ENCODE results near the gene GPRIN1.
"Not testable (repeated sequence)": the region's sequence is repeated elsewhere in the genome, so short reads cannot be mapped to it uniquely, and the experiment has no call there.

The GPRIN1 gene

DNA sequence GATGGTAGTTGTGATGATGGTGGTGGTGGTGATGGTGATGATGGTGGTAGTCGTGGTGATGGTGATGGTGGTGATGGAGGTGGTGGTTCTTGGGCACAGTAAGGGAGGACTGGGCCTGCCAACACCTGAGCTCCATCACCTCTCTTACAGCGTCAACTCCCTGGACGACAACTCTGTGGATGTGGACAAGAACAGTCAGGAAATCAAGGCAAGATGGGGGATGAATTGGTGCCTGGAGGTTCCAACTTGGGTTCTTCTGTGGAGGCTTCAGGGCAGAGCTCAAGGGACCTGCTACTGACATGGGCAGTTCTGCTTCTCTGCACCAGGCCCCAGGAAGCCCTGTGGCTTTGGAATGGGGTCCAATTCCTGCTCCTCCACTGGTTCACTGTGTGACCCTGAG lies 17.4 kb downstream of the GPRIN1 start:
- H3K27ac ChIP-seq (ENCODE audit: low read depth, low read length): no peak overlapping the region
- H3K4me2 ChIP-seq (ENCODE audit: low read depth, low read length, poor library complexity, severe bottlenecking): no peak overlapping the region
- peaks cover 5% of the 10 kb centered on the region; the same call in 1 of the 2 replicates for H3K9me3 ChIP-seq (ENCODE audit: insufficient read depth, low read length)
- no peaks in the 10 kb centered on the region for H3K27me3 ChIP-seq (ENCODE audit: low read length)
- H3K36me3 ChIP-seq (ENCODE audit: low read length): no peaks in the 10 kb centered on the region
- no peaks in the 10 kb centered on the region for H3F3A ChIP-seq (ENCODE audit: insufficient read depth)
- no peaks in the 10 kb centered on the region for H4K20me1 ChIP-seq (ENCODE audit: low read depth, low read length)
- no peak for TF ChIP-seq EZH2phosphoT487 (conservative IDR thresholded peaks at IDR 0.05; ENCODE audit: low read length)
- TF ChIP-seq, protein P1, sequence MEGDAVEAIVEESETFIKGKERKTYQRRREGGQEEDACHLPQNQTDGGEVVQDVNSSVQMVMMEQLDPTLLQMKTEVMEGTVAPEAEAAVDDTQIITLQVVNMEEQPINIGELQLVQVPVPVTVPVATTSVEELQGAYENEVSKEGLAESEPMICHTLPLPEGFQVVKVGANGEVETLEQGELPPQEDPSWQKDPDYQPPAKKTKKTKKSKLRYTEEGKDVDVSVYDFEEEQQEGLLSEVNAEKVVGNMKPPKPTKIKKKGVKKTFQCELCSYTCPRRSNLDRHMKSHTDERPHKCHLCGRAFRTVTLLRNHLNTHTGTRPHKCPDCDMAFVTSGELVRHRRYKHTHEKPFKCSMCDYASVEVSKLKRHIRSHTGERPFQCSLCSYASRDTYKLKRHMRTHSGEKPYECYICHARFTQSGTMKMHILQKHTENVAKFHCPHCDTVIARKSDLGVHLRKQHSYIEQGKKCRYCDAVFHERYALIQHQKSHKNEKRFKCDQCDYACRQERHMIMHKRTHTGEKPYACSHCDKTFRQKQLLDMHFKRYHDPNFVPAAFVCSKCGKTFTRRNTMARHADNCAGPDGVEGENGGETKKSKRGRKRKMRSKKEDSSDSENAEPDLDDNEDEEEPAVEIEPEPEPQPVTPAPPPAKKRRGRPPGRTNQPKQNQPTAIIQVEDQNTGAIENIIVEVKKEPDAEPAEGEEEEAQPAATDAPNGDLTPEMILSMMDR (IDR thresholded peaks at IDR 0.05; ENCODE audit: insufficient read depth, low read length, poor library complexity, severe bottlenecking): no peak
- H3K79me2 ChIP-seq (ENCODE audit: insufficient read depth, low read length): no peaks in the 10 kb centered on the region
- no peak overlapping the region for H3K4me3 ChIP-seq (ENCODE audit: insufficient read depth, low read length, poor library complexity, severe bottlenecking)
- H3K9ac ChIP-seq (ENCODE audit: low read length): no peak overlapping the region
- H3K9me2 ChIP-seq (replicated peaks; ENCODE audit: insufficient read depth, low read length): no peaks in the 10 kb centered on the region
- no peak overlapping the region for H2AFZ ChIP-seq (ENCODE audit: low read depth, low read length, severe bottlenecking)

GRCh38 chr5:176591667-176592066 lies 18.3 kb downstream of the GPRIN1 start:
- H3K9me2 ChIP-seq (replicated peaks; ENCODE audit: insufficient read depth, low read length); H3K36me3 ChIP-seq (ENCODE audit: low read length); H2AFZ ChIP-seq (ENCODE audit: low read depth, low read length, severe bottlenecking); H3F3A ChIP-seq (ENCODE audit: insufficient read depth); H3K79me2 ChIP-seq (ENCODE audit: insufficient read depth, low read length); H3K27ac ChIP-seq (ENCODE audit: low read depth, low read length); H3K27me3 ChIP-seq (ENCODE audit: low read length); H3K4me2 ChIP-seq (ENCODE audit: low read depth, low read length, poor library complexity, severe bottlenecking); H3K9ac ChIP-seq (ENCODE audit: low read length); H3K9me3 ChIP-seq (ENCODE audit: insufficient read depth, low read length); H4K20me1 ChIP-seq (ENCODE audit: low read depth, low read length); H3K4me3 ChIP-seq (ENCODE audit: insufficient read depth, low read length, poor library complexity, severe bottlenecking): not testable (repeated sequence)

GRCh38 chr5:176590035-176590717 lies 19.8 kb downstream of the GPRIN1 start:
- H2AFZ ChIP-seq (ENCODE audit: low read depth, low read length, severe bottlenecking): no peak overlapping the region
- H3K36me3 ChIP-seq (ENCODE audit: low read length): no peaks in the 10 kb centered on the region
- no peaks in the 10 kb centered on the region for H3F3A ChIP-seq (ENCODE audit: insufficient read depth)
- H3K9me2 ChIP-seq (replicated peaks; ENCODE audit: insufficient read depth, low read length): no peaks in the 10 kb centered on the region
- no peak overlapping the region for H3K4me2 ChIP-seq (ENCODE audit: low read depth, low read length, poor library complexity, severe bottlenecking)
- TF ChIP-seq, protein P1 (IDR thresholded peaks at IDR 0.05; ENCODE audit: insufficient read depth, low read length, poor library complexity, severe bottlenecking): no peak
- no peak for TF ChIP-seq EZH2phosphoT487 (conservative IDR thresholded peaks at IDR 0.05; ENCODE audit: low read length)
- no peak overlapping the region for H3K9ac ChIP-seq (ENCODE audit: low read length)
- H3K9me3 ChIP-seq (ENCODE audit: insufficient read depth, low read length): peaks cover 9% of the 10 kb centered on the region; the same call in 1 of the 2 replicates
- no peak overlapping the region for H3K27ac ChIP-seq (ENCODE audit: low read depth, low read length)
- no peaks in the 10 kb centered on the region for H3K27me3 ChIP-seq (ENCODE audit: low read length)
- no peaks in the 10 kb centered on the region for H4K20me1 ChIP-seq (ENCODE audit: low read depth, low read length)
- no peaks in the 10 kb centered on the region for H3K79me2 ChIP-seq (ENCODE audit: insufficient read depth, low read length)
- H3K4me3 ChIP-seq (ENCODE audit: insufficient read depth, low read length, poor library complexity, severe bottlenecking): no peak overlapping the region

DNA sequence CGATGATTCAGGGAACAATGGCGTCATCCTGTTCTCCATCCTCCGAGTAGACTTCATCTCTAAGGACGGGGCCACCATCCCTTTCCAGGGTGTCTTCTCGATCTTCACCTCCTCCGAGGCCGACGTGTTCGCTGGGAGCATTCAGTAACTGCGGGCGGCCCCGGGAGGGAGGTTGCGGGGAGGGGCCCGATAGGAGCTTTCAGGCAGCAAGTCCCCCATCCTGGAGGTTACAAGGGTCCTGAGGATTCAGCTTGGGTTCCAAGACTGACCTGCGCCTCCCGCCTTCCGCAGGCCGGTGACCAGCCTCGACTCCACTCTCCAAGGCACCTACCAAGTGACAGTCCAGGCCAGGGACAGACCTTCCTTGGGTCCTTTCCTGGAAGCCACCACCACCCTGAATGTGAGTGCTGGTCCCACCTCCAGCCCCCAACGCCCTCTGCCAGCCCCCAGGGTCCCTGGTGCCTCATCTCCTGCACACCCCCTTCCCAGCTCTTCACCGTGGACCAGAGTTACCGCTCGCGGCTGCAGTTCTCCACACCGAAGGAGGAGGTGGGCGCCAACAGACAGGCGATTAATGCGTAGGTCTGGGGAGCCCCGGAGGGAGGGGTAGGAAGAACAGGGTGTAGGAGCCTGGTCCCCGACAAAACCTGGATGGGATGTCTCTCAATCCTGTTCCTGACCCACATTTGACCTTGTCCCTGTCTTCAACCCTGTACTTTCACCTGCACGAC lies 20.8 kb downstream of the GPRIN1 start:
- H3K9ac ChIP-seq (ENCODE audit: low read length): no peak overlapping the region
- peaks cover 16% of the 10 kb centered on the region for H3K9me3 ChIP-seq (ENCODE audit: insufficient read depth, low read length)
- H3K27me3 ChIP-seq (ENCODE audit: low read length): no peaks in the 10 kb centered on the region
- no peak overlapping the region for H3K4me2 ChIP-seq (ENCODE audit: low read depth, low read length, poor library complexity, severe bottlenecking)
- H3K36me3 ChIP-seq (ENCODE audit: low read length): no peaks in the 10 kb centered on the region
- H4K20me1 ChIP-seq (ENCODE audit: low read depth, low read length): no peaks in the 10 kb centered on the region
- H3K9me2 ChIP-seq (replicated peaks; ENCODE audit: insufficient read depth, low read length): no peaks in the 10 kb centered on the region
- no peak overlapping the region for H3K27ac ChIP-seq (ENCODE audit: low read depth, low read length)
- H3K79me2 ChIP-seq (ENCODE audit: insufficient read depth, low read length): no peaks in the 10 kb centered on the region
- H3K4me3 ChIP-seq (ENCODE audit: insufficient read depth, low read length, poor library complexity, severe bottlenecking): no peak overlapping the region
- H2AFZ ChIP-seq (ENCODE audit: low read depth, low read length, severe bottlenecking): no peak overlapping the region
- no peaks in the 10 kb centered on the region for H3F3A ChIP-seq (ENCODE audit: insufficient read depth)
- TF ChIP-seq EZH2phosphoT487 (conservative IDR thresholded peaks at IDR 0.05; ENCODE audit: low read length): no peak
- TF ChIP-seq, protein P1 (IDR thresholded peaks at IDR 0.05; ENCODE audit: insufficient read depth, low read length, poor library complexity, severe bottlenecking): no peak

All from SU-DHL-6 (cell line).